NCI-H1694 (cell line): ENCODE data around the gene HRH4.

Experiments
- DNase-seq: peaks from one replicate; lab custom pipeline; 2025; lab: John Stamatoyannopoulos, UW

HRH4 gene

DNA sequence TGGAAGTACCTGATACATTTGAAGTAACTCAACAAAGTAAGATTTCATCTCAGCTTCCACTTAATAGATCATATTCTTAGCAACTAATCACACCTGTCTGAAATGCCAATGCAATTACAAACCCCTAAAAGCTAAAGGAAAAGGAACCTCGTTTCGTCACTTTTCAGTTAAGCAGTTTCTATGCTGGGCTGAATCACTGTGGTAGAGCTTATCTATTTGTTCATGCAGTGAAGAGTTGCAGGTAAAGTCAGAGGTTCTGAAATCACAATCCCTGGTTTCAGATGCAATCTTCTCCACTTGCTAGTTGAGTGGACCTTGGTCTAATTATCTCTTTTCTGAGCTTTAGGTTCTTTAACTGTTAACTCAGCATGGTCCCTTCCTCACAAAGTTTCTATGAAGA, 6.3 kb downstream of the HRH4 start:
- DNase-seq: no peak

DNA sequence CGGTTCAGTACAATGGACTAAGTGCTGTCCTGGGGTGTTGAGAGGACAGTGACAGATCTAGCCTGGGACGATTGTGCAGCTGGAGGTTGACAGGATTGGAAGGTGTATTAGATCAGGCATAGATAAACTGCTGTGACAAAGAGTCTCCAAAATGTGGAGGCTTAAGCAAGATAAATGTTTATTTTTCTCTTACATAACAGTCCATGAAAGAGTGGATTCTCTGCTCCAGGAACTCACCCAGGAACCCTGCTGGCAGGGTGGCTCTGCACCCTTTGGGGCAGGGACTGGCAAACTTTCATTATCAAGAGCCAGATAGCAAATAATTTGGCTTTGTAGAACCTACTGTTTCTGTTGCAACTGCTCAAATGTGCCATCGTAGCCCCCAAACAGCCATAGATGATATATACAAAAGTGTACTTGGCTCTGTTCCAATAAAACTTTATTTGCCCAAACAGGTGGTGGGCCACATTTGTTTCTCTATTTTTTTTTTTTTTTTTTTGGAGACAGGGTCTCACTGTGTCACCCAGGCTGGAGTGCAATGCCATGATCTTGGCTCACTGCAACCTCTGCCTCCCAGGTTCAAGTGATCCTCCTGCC, 9.7 kb downstream of the HRH4 start:
- no peak for DNase-seq

DNA sequence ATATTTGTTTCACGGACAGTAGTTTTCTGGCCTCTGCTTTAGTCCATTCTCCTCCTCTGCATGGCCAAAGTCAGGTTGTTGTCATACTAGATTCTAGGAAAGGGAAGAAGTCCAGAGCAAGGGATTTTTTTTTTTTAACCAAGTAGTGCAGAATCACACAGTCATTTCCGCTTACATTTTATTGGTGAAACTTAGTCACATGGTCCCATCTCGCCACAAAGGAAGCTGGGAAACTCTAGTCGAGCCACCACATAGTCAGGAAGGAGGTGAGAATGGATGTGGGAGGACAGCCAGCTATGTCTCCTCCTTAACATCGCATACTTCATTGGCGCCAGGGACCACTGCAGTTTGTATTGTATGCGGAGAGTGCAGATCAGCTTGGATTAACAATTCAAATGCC, 10.4 kb downstream of the HRH4 start:
- no peak for DNase-seq

DNA sequence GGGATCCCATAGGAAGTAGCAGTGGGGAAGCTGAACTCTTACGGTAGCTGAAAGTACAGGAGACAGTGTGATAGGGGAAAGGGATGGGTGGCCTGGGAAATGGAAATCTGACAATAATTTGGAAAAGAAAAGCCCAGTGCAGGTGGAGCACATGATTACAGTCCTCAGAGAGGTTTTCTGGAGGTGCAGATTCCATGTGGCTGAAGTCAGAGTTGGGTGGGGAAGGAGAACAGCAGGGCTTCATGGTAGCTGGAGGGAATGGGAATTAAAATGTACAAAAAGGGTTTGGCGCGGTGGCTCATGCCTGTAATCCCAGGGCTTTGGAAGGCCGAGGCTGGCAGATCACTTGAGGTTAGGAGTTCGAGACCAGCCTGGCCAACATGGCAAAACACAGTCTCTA, 12.2 kb downstream of the HRH4 start:
- DNase-seq: no peak

DNA sequence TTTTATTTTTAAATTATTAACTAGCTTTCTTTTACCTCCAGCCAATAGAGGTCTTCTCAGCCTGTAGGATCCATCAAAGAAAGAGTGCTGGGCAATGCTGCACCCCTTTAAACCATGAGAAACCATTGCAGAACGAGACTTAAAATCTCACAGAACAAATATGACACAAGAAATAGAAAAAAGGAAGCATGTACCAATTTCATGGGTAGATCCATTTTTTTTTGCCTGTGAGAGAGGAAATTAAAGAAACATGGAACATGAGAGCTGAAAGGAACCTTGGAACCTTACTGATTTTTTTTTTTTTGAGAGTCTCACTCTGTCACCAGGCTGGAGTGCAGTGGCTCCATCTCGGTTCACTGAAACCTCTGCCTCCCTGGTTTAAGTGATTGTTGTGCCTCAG, 14.0 kb downstream of the HRH4 start:
- DNase-seq: no peak

DNA sequence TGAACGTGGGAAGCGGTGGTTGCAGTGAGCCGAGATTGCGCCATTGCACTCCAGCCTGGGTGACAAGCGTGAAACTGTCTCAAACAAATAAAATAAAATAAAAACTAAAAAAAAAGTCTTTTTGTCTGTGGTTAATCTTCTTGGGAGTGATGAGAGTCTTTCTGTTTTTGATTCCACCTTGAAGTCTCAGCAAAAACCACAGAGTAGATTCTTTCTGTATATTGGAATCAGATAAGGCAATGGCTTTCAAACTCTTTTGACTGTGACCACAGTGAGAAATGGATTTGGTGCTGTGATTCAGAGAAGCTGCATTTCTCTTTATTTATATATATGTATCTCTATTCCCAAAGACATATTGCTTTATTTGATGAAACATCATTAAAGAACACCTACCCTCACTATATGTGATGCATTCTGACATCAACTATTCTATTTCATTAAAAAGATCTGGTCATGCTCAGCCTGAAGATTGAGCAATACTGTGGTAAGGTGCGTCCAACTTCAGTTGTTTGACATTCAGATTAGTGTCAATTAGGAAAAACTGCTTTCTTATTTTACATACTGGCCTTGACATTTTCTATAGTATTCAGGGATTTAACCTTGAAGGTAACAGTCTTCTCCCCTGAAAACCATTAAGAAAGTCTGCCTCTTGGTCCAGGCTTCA, 15.6 kb downstream of the HRH4 start:
- DNase-seq: no peak

DNA sequence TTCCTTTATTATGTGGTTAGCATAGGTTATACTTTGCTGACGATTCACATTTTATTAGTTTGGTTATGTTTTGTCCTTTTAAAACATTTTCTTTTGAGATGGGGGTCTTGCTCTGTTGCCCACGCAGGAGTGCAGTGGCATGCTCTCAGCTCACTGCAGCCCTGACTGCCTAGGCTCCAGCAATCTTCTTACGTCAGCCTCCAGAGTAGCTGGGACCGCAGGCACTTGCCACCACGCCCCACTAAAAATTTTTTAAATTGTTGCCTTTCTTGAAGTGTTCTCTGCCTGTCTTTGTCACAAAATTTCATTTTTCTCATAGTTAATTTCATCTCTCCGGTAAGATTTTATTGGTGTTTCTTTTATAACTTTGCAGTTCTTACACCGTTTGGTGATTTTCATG, 18.9 kb downstream of the HRH4 start:
- DNase-seq: no peak

DNA sequence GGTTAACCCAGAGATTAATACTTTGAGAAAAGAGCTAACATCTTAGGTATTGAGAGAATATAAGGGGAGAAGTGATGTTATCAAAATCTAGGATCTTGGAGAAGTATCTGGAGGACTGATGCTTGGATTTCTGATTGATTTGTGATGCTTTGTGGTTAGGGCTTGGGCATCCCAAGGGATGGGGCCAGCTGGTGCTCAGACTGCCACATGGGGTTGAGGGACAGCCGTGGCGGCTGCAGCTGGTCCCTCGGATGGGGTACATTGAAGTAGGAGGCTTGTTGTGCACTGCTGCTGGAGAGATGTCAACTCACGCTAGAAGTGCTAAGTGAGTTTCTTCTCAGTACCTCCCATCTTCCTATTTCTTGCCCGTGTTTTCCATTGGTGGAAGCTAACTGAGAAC, 22.4 kb downstream of the HRH4 start:
- DNase-seq: no peak

DNA sequence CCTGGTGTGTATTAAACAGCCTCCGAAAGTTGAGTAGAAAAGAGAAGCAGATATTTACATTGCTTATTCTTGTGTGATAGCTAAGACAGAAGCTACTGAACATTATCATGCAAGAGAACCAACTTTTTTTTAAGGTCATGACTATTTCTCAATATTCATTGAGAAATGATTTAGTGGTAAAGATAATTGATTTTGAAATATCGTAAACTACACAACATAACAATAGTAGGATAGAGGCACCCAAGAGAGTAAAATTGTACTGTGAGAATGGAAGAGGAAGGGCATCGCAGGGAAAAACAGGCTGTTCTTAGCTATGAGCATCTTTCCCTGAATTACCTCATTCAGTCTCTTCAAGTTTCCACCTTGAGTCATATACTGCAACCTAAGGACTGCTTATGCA, 25.2 kb downstream of the HRH4 start:
- DNase-seq: no peak

DNA sequence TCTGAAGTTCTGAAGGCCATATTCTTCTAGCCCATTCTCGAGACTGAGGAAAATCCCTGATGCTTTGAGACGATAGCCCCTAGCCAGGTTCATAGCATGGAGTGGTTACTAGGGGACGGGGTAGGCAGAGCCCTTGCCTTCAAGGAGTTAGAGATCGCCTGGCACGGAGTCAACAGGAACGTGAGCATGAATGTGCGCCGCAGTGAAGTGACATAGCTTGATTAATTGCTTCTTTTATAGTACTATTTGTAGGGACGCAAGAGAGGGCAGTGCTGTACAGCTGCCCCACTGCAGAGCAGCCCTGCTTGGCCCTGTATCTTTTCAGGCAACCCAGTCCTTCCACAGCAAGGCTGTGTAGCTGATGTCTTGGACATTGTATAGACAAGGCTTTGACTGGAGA, 26.2 kb downstream of the HRH4 start:
- no peak for DNase-seq

DNA sequence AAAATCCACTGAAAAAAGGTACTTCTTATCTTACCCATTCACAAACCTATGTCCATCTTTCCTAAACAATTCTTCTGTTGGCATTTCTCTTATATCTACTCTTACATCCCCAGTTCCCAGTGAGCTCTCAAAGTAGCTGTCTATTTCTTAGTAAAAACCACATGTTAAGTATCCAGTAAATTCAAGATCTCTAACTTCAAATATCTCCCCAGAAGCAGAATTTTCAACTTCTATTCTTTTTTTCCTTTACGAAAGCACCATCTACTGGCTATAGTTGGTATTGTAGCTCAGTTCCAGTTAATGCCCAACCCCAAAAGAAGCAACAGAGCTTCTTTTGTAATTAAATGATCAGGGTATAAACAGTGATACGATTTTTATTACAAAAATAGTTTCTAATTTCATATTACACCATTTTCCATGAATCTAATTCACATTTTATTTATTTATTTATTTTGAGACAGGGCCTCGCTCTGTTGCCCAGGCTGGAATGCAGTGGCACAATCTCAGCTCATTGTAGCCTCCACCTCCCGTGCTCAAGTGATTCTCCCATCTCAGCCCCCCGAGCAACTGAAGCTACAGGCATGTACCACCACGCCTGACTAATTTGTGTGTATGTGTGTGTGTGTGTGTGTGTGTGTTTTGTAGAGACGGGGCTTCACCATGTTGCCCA, 28.5 kb downstream of the HRH4 start:
- peak; percentile 15 for DNase-seq

DNA sequence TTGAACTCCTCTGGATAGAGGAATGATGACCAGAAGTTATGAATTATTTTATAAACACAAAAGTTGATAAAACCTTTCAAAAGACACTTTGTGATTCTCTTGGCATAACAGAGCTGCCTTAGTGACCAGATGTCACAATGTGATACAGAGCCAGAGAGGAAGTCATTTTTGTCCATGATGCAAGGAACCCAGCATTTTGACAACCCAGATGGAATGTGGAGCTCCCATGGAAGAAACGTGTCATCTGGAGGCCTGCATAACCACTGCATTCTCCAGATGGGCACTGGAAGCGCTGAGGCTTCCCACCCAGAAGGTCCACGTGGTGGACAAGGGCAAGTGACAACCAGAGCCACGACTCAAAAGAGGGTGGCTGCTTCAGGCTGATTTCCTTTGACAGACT, 30.1 kb downstream of the HRH4 start:
- no peak for DNase-seq

DNA sequence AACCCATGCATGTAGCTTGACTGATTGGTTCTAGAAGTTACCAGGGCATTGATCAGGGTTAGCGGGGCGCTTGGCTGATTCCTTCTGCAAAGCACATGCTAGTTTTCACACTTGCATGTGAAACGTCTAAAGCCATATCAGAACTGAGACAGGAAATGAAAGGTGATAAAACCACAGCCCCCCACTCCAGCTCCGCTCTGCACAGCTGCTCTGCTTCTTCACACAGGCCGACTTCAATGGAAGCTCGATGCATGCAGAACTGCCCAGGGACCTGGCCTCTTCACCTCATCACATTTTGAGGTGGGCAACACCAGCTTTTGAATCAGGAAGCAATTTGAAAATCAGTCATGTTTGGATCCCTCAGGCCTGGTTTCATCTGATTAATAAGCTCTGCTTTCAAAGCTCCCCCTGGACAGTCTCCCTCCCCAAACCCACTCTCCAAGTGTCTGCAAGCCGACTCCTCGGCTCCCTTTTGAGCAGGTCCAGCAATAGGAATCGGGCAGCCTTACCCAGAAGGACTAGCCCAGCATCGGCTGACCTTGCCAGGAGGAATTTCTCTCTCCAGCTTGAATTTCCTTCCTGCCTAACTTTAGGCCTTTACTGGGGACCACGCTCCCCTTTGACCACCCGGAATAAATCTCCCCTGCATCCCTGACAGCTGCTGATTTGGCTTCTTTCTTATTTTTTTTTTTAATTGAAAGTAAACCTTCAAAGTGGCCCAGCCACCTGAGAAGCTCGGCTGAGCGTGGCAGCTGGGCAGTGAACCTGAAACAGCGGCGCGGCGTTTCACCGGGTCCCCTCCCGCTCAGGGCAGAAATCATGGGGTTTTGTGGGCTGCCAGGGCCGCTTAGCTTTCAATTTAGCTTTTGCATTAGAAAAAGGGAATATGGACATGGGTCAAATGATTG, 31.7 kb downstream of the HRH4 start:
- DNase-seq: no peak

DNA sequence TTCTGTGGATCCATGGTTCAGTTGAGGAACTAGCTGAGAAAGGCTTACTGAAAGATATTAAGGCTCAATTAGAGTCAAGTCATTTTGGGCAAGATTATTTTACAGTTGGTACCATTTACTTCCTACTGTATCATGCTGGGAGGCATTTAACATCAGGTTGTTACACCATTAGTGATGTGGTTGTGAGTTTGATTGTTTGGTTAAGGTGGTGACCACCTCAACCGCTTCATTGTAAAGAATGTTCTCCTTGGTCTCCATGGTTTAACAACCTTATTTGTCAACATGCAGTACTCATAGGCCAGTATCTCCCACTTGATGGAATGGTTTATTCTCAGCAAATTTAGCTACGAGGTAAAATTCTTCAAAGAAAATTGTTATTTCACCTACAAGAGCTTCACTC, 34.1 kb downstream of the HRH4 start:
- no peak for DNase-seq

DNA sequence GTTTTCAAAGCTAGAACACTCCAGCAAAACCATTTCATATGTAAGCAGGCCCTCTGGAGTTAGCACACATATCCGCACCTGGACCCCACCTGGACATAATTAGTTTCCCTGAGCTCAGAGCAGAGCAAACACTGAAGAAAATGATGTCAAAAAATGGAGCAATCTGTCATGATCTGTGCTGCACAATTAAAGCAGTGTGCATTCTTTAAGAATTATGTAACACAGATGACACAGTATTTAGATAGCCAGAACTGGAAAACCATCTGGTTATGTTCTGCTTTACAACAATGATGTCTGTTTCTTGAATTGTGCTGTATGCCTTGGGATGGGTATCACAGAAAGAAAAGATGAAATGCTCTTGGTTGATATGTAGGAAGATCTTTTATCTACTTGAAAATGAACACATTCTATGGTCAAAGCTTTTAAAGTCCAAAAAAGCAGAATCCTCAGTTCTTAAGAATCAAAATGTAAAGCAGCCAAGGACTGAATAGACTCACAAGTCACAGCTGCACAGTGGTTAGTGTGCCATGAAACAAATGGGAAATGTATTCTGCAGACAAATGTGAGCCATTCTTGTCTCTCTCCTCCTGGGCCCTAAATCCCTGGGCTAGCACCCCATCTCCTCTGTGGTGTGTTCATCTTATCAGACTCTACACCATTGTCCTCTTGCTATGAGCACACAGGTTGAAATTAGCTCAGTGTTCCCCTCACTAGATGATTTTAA, 36.8 kb downstream of the HRH4 start:
- peak; percentile 53 for DNase-seq

DNA sequence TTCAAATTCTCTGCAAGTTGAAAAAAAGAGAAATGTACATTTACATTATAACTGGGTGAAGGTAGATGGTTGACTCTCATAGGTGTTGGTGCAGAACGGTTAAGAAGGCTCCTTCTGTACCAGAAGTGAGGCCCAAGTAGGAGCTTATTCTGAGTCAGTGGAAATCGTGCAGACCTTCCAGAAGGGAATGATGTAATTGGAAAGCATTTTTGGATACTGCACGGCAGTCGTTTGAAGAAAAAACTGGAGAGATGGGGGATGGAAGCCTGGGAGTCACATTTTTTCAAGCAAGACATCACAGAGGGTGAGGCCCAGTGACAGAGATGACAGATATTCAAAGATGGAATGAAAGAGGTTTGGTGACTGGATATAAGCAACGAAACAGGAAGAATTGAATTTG, 39.4 kb downstream of the HRH4 start:
- DNase-seq: no peak

DNA sequence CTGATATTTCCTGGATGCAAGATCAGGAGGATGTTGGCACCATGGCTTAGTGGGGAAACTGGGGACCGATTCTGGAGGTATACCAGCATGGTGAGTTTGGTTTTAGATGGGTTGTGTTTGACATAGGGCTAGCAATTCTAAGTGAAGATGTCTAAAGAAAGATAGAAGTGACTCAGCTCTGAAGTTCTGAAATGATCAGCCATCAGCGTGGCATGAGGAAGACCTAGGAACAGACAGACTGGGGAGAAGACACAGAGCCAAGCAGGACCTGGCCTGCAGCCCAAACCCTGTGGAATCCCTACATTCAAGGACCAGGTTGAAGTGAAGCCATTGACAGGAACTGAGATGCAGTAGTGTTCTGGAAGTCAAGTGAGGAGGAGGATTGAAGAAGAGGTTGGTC, 39.8 kb downstream of the HRH4 start:
- DNase-seq: no peak

DNA sequence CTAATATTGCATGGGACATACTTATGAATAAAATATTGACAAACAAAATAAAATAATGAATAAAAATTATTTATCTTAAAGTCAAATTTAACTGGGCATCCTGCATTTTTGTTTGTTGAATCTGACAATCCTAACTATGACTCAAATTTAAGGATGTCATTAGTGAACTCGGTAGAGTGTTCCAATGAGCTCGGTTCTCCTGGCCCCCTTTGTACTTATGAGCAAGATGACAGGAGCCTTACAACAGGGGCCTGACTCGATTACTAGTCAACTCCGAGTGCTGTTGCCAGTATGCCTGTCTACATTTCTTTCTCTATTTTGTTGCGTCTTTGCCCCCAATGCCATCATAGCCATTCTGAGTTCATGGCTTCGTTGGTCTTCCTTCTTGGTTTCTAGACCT, 40.3 kb downstream of the HRH4 start:
- no peak for DNase-seq

DNA sequence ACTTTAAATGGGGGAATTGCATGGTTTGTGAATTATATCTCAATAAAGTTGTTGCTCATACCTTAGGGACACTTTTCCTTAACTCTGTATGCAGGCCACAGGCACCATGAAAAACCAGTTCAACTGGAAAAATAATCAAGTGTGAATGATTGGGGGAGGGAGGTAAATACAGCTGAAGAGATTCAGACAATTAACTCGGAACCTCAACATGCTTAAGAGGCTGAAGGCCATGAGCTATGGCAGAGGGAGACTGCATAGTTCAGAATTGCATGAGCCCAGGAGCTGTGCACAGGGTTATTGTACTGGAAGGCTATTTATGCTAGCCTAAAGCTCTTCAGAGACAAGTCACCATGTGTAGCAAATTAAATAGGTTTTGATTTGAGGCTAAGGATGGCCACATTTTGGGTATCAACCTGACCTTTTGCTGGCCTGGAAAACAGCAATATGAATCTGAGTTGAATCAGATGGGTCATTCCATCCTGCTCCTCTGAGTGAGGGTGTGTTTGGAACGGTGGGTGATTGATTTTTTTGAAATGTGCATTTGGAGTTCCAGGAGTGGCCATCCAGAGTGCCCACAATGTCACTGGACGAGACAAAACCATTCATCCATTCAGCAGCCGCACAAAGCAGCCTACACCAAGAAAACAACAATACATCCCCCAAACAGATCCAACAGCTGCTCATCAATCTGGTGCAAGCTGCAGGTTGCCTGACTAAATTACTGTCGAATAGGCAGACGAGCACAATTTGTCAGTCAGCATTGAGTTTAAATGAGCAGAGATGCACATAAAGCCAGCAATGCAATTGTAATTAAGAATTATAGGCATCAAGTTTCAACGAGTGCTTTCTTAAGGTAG, 42.5 kb downstream of the HRH4 start:
- DNase-seq: peak; percentile 29

DNA sequence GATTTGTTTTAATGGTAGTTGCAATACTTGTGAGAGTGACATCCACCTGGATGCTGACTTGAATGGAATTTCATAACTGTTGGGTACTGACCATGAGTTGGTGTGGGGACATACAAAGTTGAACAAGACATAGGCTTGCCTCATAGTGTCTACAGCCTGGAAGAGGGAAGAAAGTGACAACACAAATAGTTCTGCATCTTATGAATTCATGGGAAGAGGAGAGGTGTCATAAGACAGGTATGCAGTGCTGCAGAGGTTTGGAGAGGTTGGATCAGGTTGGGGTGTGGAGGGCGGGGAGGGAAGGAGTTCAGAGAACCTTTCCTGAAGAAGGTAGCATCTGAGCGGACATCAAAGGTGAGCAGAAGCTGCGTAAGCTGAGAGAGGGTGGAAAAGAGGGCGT, 44.0 kb downstream of the HRH4 start:
- no peak for DNase-seq

DNA sequence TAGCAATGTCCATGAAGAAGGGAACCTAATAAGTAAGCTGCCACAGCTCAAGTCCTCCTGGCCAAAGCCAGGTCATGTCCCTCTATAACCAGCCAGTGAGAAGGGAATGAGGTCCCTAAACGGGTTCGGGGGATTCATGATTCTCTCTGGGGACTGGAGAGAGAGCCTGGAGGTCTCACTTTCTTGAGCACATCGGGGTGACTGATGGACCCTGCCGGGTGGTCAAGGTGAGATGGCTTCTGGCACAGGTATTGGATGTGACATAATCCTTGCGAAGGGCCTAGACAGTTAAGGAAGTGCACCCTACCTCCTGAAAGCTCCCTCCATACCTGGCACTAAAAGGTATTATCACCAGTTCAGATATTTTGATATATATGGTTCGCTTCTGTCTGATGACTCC, 45.7 kb downstream of the HRH4 start:
- no peak for DNase-seq
